ENCODE data around the gene SUMO4. TPM values are rescaled to one million over a fixed set of nuclear protein-coding genes. Genes with fewer than 3 reads are reported as not detected.

The SUMO4 gene
- total RNA-seq, 3 donors from 2014 or later, result 1.7 to 3.6 (median 2.7) TPM

GRCh38 chr6:149433881-149434280 is 33.8 kb downstream of the SUMO4 start:
- no peak overlapping the region for H3K4me3 ChIP-seq
- no peaks in the 10 kb centered on the region for H3K9me3 ChIP-seq
- DNase-seq (no peak), ATAC-seq (no peak)
- no peaks in the 10 kb centered on the region for H3K4me1 ChIP-seq (ENCODE audit: low read depth)
- no peak for TF ChIP-seq CTCF (IDR thresholded peaks at IDR 0.05)
- no peaks in the 10 kb centered on the region for H3K36me3 ChIP-seq (ENCODE audit: low read depth)
- intact Hi-C loops (cut with DNase I, micrococcal nuclease), result loop anchor here (2.0 to 5.0 kb wide), 3 partner anchors 352 to 407 kb away; no protein-coding TSS in a partner anchor

DNA sequence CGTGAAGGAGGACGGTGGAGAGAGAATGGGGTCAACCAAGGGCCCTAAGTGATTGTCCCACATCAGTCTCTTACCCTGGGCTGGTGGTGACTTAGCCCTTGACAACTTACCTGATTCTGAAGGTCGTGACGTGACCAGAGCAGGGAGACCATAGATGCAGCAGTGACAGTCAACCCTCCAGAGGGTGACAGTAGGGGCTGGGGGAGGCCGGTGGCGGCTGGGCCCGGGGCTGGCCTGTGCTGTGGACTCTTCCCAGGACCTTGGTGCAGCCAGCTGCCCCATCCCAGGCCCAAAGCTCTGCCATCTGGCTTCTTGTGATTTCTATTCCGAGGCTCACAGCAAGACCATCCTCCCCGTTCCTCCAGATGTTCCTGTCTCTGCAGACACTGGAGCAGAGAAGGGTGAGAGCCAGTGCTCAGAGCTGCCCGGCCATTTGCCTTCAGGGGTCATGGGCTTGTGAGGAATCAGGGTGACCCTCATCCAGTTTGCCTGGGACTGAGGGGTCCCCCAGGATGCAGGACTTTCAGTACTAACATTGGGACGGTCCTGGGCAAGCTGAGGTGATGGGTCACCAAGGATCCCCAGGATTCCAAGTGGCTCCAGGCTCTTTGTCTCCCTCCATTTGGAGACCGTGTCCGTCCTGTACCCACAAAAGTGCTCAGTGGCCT is 36.0 kb downstream of the SUMO4 start:
- Histone ChIP-seq H3K4me3 (no peak overlapping the region), H3K4me1 (ENCODE audit: low read depth) (no peaks in the 10 kb centered on the region), H3K36me3 (ENCODE audit: low read depth) (no peaks in the 10 kb centered on the region), H3K9me3 (no peaks in the 10 kb centered on the region)
- DNase-seq, result no peak
- no peak for ATAC-seq
- intact Hi-C loops (cut with DNase I, micrococcal nuclease), result no loop called here
- TF ChIP-seq CTCF (IDR thresholded peaks at IDR 0.05), result no peak

DNA sequence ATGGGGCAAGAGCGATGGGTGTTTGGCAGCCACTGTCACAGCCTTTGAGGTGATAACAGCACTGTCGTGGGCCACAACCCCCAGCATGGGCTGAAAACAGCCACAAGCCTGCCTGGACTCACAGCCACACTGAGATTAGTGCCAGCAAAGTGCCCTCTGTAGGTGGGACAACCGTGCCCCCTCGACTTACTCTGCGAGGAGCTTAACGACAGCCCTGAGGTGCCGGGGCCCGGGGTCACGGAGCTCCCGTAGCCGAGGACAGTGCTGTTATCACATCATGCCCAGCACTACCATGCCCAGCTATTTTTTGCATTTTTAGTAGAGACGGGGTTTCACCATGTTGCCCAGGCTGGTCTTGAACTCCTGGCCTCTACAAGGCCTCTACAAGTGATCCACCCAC is 36.6 kb downstream of the SUMO4 start:
- Histone ChIP-seq H3K4me1 (ENCODE audit: low read depth) (no peaks in the 10 kb centered on the region), H3K4me3 (no peak overlapping the region), H3K9me3 (no peaks in the 10 kb centered on the region), H3K36me3 (ENCODE audit: low read depth) (no peaks in the 10 kb centered on the region)
- DNase-seq (no peak), ATAC-seq (no peak)
- no peak for TF ChIP-seq CTCF (IDR thresholded peaks at IDR 0.05)
- intact Hi-C loops (cut with DNase I, micrococcal nuclease), result no loop called here

GRCh38 chr6:149437212-149437611 is 37.1 kb downstream of the SUMO4 start:
- intact Hi-C loops (cut with DNase I, micrococcal nuclease), result no loop called here
- no peak for ATAC-seq

GRCh38 chr6:149438855-149439254 is 38.8 kb downstream of the SUMO4 start:
- DNase-seq (no peak), ATAC-seq (no peak)
- Histone ChIP-seq H3K4me1 (ENCODE audit: low read depth) (no peaks in the 10 kb centered on the region), H3K4me3 (no peak overlapping the region), H3K9me3 (no peaks in the 10 kb centered on the region), H3K36me3 (ENCODE audit: low read depth) (no peaks in the 10 kb centered on the region)
- no peak for TF ChIP-seq CTCF (IDR thresholded peaks at IDR 0.05)
- intact Hi-C loops (cut with DNase I, micrococcal nuclease), result no loop called here

More at GRCh38 chr6:149437212-149437611, 37.1 kb downstream of the SUMO4 start:
- no peak for DNase-seq
- no peak for TF ChIP-seq CTCF (IDR thresholded peaks at IDR 0.05)
- Histone ChIP-seq H3K9me3 (no peaks in the 10 kb centered on the region), H3K36me3 (ENCODE audit: low read depth) (no peaks in the 10 kb centered on the region), H3K4me3 (no peak overlapping the region), H3K4me1 (ENCODE audit: low read depth) (no peaks in the 10 kb centered on the region)
